H1 (cell line): ENCODE measurements around the gene KRT77. TPM values are rescaled to one million over a fixed set of nuclear protein-coding genes. Genes with fewer than 3 reads are reported as not detected.

Source experiments
- CTCF ChIA-PET: fragments of 300-600 bp; sonication (Branson Sonifier 250); formaldehyde crosslinking; loops from one replicate; lab custom pipeline; 2021; ENCODE audit not compliant: partially characterized antibody; lab: Charles Lee
- POLR2A ChIA-PET: fragments of 300-600 bp; sonication (Branson Sonifier 250); formaldehyde crosslinking; loops from one replicate; lab custom pipeline; 2021; ENCODE audit warnings: inconsistent platforms; ENCODE audit not compliant: partially characterized antibody; lab: Charles Lee
- DNase-seq, 2 experiments: peaks; one replicate each; pipeline versions ENCODE4 v3.0.0 to v3.0.0-alpha.2; 2010 to 2022; ENCODE audit warnings: low spot score in 2 of 2, low read depth in 1 of 2, mixed read lengths in 1 of 2
- FAIRE-seq: peaks from 2 replicates; lab custom pipeline; 2011; peaks lifted over from hg19 to GRCh38; lab: Jason Lieb, UNC
- H2AFZ ChIP-seq: 2 replicates; pipeline ENCODE4 v1.8.1; 2012; ENCODE audit warnings: low read length, inconsistent platforms
- H2AK5ac ChIP-seq: 2 replicates; pipeline ENCODE4 v1.6.1; 2013; ENCODE audit warnings: low read depth, low read length
- H2BK120ac ChIP-seq: replicated peaks from 2 replicates; pipeline ENCODE3; 2013; ENCODE audit warnings: low read depth, low read length, inconsistent platforms
- H2BK12ac ChIP-seq: 2 replicates; pipeline ENCODE4 v1.6.1; 2013; ENCODE audit warnings: low read depth, low read length
- H2BK15ac ChIP-seq: 2 replicates; pipeline ENCODE4 v1.6.1; 2013; ENCODE audit warnings: low read length
- H2BK20ac ChIP-seq: 2 replicates; pipeline ENCODE4 v1.6.1; 2013; ENCODE audit warnings: low read length
- H2BK5ac ChIP-seq: 2 replicates; pipeline ENCODE4 v1.6.1; 2013; ENCODE audit warnings: low read depth, low read length
- H3K14ac ChIP-seq: 2 replicates; pipeline ENCODE4 v1.6.1; 2013; ENCODE audit warnings: inconsistent platforms; ENCODE audit not compliant: insufficient read length
- H3K18ac ChIP-seq: 2 replicates; pipeline ENCODE4 v1.6.1; 2013; ENCODE audit warnings: low read length; ENCODE audit errors: extremely low read depth
- H3K23ac ChIP-seq: 2 replicates; pipeline ENCODE4 v1.6.1; 2013; ENCODE audit warnings: inconsistent platforms; ENCODE audit not compliant: insufficient read length
- H3K23me2 ChIP-seq: 2 replicates; pipeline ENCODE4 v1.6.1; 2013; ENCODE audit warnings: low read depth, low read length
- H3K27ac ChIP-seq: 2 replicates; pipeline ENCODE4 v1.6.1; 2011; ENCODE audit warnings: low read depth, low read length, inconsistent platforms
- H3K27me3 ChIP-seq, 4 experiments: replicated peaks in 1 of 4; 1 replicate in 1 of 4; 2 replicates in 3 of 4; pipeline versions ENCODE4 v1.6.1 to v1.8.1; 2011 to 2013; ENCODE audit warnings: low read length in 3 of 4, mild to moderate bottlenecking in 3 of 4, inconsistent platforms in 2 of 4, mixed read lengths in 2 of 4, moderate library complexity in 1 of 4; ENCODE audit not compliant: control insufficient read depth in 3 of 4, insufficient read depth in 3 of 4; ENCODE audit errors: extremely low read depth in 1 of 4
- H3K36me3 ChIP-seq, 4 experiments: 2 replicates each; pipeline versions ENCODE4 v1.6.1 to v1.8.1; 2011 to 2013; ENCODE audit warnings: mild to moderate bottlenecking in 4 of 4, low read length in 3 of 4, moderate library complexity in 2 of 4, control low read depth in 1 of 4, inconsistent platforms in 1 of 4; ENCODE audit not compliant: insufficient read depth in 4 of 4, control insufficient read depth in 2 of 4
- H3K4ac ChIP-seq: replicated peaks from 2 replicates; pipeline ENCODE3; 2013; ENCODE audit warnings: low read length, low read depth, mixed read lengths, inconsistent platforms; ENCODE audit not compliant: insufficient read length
- H3K4me1 ChIP-seq, 4 experiments: replicated peaks in 1 of 4; 1 replicate in 1 of 4; 2 replicates in 3 of 4; pipeline versions ENCODE4 v1.6.1 to v1.8.1; 2011 to 2013; ENCODE audit warnings: low read length in 3 of 4, inconsistent platforms in 2 of 4, mixed read lengths in 1 of 4; ENCODE audit not compliant: insufficient read depth in 4 of 4, control insufficient read depth in 3 of 4
- H3K4me2 ChIP-seq, 2 experiments: 2 replicates each; pipeline versions ENCODE4 v1.6.1 to v1.8.1; 2011 to 2013; ENCODE audit warnings: low read depth in 2 of 2, low read length in 2 of 2, control low read depth in 1 of 2, inconsistent platforms in 1 of 2, mild to moderate bottlenecking in 1 of 2; ENCODE audit not compliant: insufficient read depth in 1 of 2
- H3K4me3 ChIP-seq, 4 experiments: fragments of 200-600, 300-600 bp in 1 of 4; sonication (generic), shearing (Covaris generic), sonication (Bioruptor Twin) in 1 of 4; 2 replicates each; pipeline versions ENCODE4 v1.5.1 to v1.8.1; 2011 to 2016; ENCODE audit warnings: low read length in 4 of 4, low read depth in 3 of 4, control low read depth in 2 of 4, inconsistent platforms in 2 of 4, mild to moderate bottlenecking in 2 of 4, mixed read lengths in 1 of 4, moderate library complexity in 1 of 4; ENCODE audit not compliant: insufficient read depth in 2 of 4; ENCODE audit errors: extremely low read depth in 1 of 4
- H3K56ac ChIP-seq: replicated peaks from 2 replicates; pipeline ENCODE3; 2013; ENCODE audit warnings: low read depth, mild to moderate bottlenecking, mixed read lengths, low read length, inconsistent platforms; ENCODE audit not compliant: insufficient read length
- H3K79me1 ChIP-seq: 2 replicates; pipeline ENCODE4 v1.6.1; 2013; ENCODE audit warnings: low read depth, low read length, control low read depth
- H3K79me2 ChIP-seq, 2 experiments: 2 replicates each; pipeline versions ENCODE4 v1.6.1 to v1.8.1; 2012 to 2013; ENCODE audit warnings: low read length in 2 of 2, mild to moderate bottlenecking in 2 of 2, inconsistent platforms in 1 of 2; ENCODE audit not compliant: insufficient read depth in 2 of 2, control insufficient read depth in 1 of 2
- H3K9ac ChIP-seq, 4 experiments: replicated peaks in 1 of 4; 1 replicate in 1 of 4; 2 replicates in 3 of 4; pipeline versions ENCODE4 v1.6.1 to v1.8.1; 2011 to 2013; ENCODE audit warnings: low read depth in 3 of 4, low read length in 3 of 4, control low read depth in 2 of 4, mild to moderate bottlenecking in 2 of 4, moderate library complexity in 2 of 4, inconsistent platforms in 1 of 4; ENCODE audit errors: extremely low read depth in 1 of 4
- H3K9me3 ChIP-seq, 2 experiments: 2 replicates each; pipeline versions ENCODE4 v1.6.1 to v1.8.1; 2012 to 2013; ENCODE audit warnings: mild to moderate bottlenecking in 2 of 2, moderate library complexity in 2 of 2, control low read depth in 1 of 2, inconsistent platforms in 1 of 2, low read depth in 1 of 2, low read length in 1 of 2, mixed read lengths in 1 of 2; ENCODE audit not compliant: insufficient read depth in 2 of 2
- H4K20me1 ChIP-seq, 2 experiments: replicated peaks in 1 of 2; 2 replicates each; pipeline versions ENCODE3 to v1.8.1; 2011 to 2013; ENCODE audit warnings: inconsistent platforms in 2 of 2, low read length in 2 of 2, mild to moderate bottlenecking in 1 of 2; ENCODE audit not compliant: insufficient read depth in 2 of 2, control insufficient read depth in 1 of 2
- H4K5ac ChIP-seq: 2 replicates; pipeline ENCODE4 v1.6.1; 2013; ENCODE audit warnings: low read length, low read depth, mixed read lengths, inconsistent platforms; ENCODE audit not compliant: insufficient read length
- H4K8ac ChIP-seq: 2 replicates; pipeline ENCODE4 v1.8.0; 2013; ENCODE audit warnings: mild to moderate bottlenecking, moderate library complexity, low read length, inconsistent platforms; ENCODE audit not compliant: insufficient read depth; ENCODE audit errors: extremely low read depth
- H4K91ac ChIP-seq: replicated peaks from 2 replicates; pipeline ENCODE3; 2013; ENCODE audit warnings: low read length, mixed read lengths, inconsistent platforms; ENCODE audit not compliant: insufficient read length
- PHF8 ChIP-seq: fragments of 200-600 bp; sonication (generic); conservative IDR thresholded peaks from 2 replicates; pipeline ENCODE4 v1.7.1; 2012; ENCODE audit warnings: low read depth, mild to moderate bottlenecking, inconsistent platforms, low read length, moderate library complexity
- SIN3A ChIP-seq, 2 experiments: IDR thresholded peaks in 1 of 2; conservative IDR thresholded peaks in 1 of 2; 2 replicates each; pipeline ENCODE4 v1.6.1; 2011 to 2012; ENCODE audit warnings: low read length in 2 of 2, improper control_type of control experiment in 1 of 2, low read depth in 1 of 2, mild to moderate bottlenecking in 1 of 2
- WGBS, 2 experiments: shearing (Covaris generic) in 1 of 2; methylation state at CpG; one replicate each; pipeline versions ENCODE4 v1.1.6 to v1.1.7; 2013 to 2015; ENCODE audit warnings: low lambda C conversion rate in 2 of 2, mixed read lengths in 2 of 2, inconsistent platforms in 1 of 2, low coverage in 1 of 2, missing lambda C conversion rate in 1 of 2; ENCODE audit not compliant: insufficient replicate concordance in 2 of 2, insufficient coverage in 1 of 2, insufficient read length in 1 of 2; ENCODE audit errors: extremely low coverage in 1 of 2, missing lambda C conversion rate in 1 of 2; 5-methylcytosine and 5-hydroxymethylcytosine counted together
- polyA plus RNA-seq, 7 experiments: library from polyadenylated mRNA; depleted of rRNA in 3 of 7; stranded (reverse) in 5 of 7; unstranded in 2 of 7; fragments of >200 nt in 5 of 7; fragments of 200-250 nt in 2 of 7; gene quantifications; 1 replicate in 5 of 7; 2 replicates in 1 of 7; 4 replicates in 1 of 7; pipeline versions ENCODE4 v1.2.1 to v1.2.3, GENCODE V29; 2011 to 2013; ENCODE audit warnings: missing spikeins in 2 of 7, mixed read lengths in 2 of 7
- total RNA-seq: library from RNA; stranded (reverse); fragmentation: NEBNext Ultra II Directional; extraction: Animal tissue kit (Norgen Biotek cat#: 25700); gene quantifications from 2 replicates; pipeline ENCODE4 v1.2.1, GENCODE V29; 2021

The KRT77 gene
- total and polyA plus RNA-seq, 2 of the 8 experiments (the other 6 are each of a cell fraction or from before 2014, with no cell fraction given): 0.02 TPM; not detected in 1

- Histone ChIP-seq H2BK12ac (no peak overlapping the region), H4K91ac (no peak overlapping the region), H3K4me1 (no peaks in the 10 kb centered on the region), H2BK5ac (no peak overlapping the region), H3K27ac (no peak overlapping the region), H3K9ac (no peak overlapping the region), H3K14ac (no peak overlapping the region), H4K20me1 (no peaks in the 10 kb centered on the region), H3K56ac (no peak overlapping the region), H2BK20ac (no peak overlapping the region), H4K8ac (no peak overlapping the region; the same call in 1 of the 2 replicates), H3K36me3 (no peaks in the 10 kb centered on the region), H2AK5ac (no peak overlapping the region), H3K79me1 (no peaks in the 10 kb centered on the region), H3K9me3 (no peaks in the 10 kb centered on the region), H2BK15ac (no peak overlapping the region), H3K23ac (no peak overlapping the region), H3K27me3 (no peaks in the 10 kb centered on the region; a peak in 2 of 7 replicates), H3K23me2 (no peaks in the 10 kb centered on the region), H3K18ac (no peak overlapping the region), H2BK120ac (no peak overlapping the region), H2AFZ (no peak overlapping the region), H3K4ac (no peak overlapping the region), H3K4me3 (no peak overlapping the region), H3K4me2 (no peak overlapping the region), H4K5ac (no peak overlapping the region), H3K79me2 (no peaks in the 10 kb centered on the region)
- WGBS, 2 experiments: 29% methylated on average over 16 of the region's 16 CpGs; no CpG with 5 or more reads in 1 of the 2 experiments
- FAIRE-seq: peak; percentile 91
- CTCF ChIA-PET: interaction anchor here (0.8 to 1.3 kb wide), 2 partner anchors 39 to 239 kb away, joined by 3 to 4 read pairs; no protein-coding TSS in a partner anchor
- peak; percentile 34 to 90 for DNase-seq
- POLR2A ChIA-PET: no interaction called here
- TF ChIP-seq PHF8 (no peak), SIN3A (conservative IDR thresholded peaks at IDR 0.05 in 1 of 2, IDR thresholded peaks at IDR 0.05 in 1 of 2; ENCODE audit: low read depth in 1 of 2, low read length in 2 of 2) (0 out of 4 replicates have a peak, but pooled peaks have one; percentile 30 to 81)
These were observed 38.3 kb upstream of the KRT77 start for GRCh38 chr12:52741375-52742195.
